NT2/D1 (cell line): ENCODE measurements around the gene RNASE4.

Experiments used
- SUZ12 ChIP-seq: IDR thresholded peaks from 2 replicates; pipeline ENCODE4 v1.6.1; 2011; ENCODE audit not compliant: insufficient read length, insufficient read depth; ENCODE audit errors: extremely low read depth
- YY1 ChIP-seq: IDR thresholded peaks from 2 replicates; pipeline ENCODE4 v1.6.1; 2011; ENCODE audit not compliant: insufficient read length, insufficient read depth

GRCh38 chr14:20707622-20708021 lies 23.3 kb downstream of the RNASE4 start:
- TF ChIP-seq YY1 (no peak), SUZ12 (no peak)
